Nephron (organoid): Measurements from ENCODE around the gene KCTD19.
"Not testable (repeated sequence)": the region's sequence is repeated elsewhere in the genome, so short reads cannot be mapped to it uniquely, and the experiment has no call there.

ENCODE experiments used
- H3K27ac Mint-ChIP-seq, 3 experiments: 2 replicates each; pipeline ENCODE4 v1.8.0; 2020; ENCODE audit warnings: mixed read lengths in 3 of 3, mild to moderate bottlenecking in 2 of 3, moderate library complexity in 1 of 3
- H3K27me3 Mint-ChIP-seq: 2 replicates; pipeline ENCODE4 v1.8.0; 2021; ENCODE audit warnings: low read depth, mild to moderate bottlenecking, moderate library complexity, mixed read lengths
- H3K36me3 Mint-ChIP-seq: 2 replicates; pipeline ENCODE4 v1.8.0; 2020; ENCODE audit warnings: low read depth, mixed read lengths
- H3K4me1 Mint-ChIP-seq: 2 replicates; pipeline ENCODE4 v1.8.0; 2020; ENCODE audit warnings: mixed read lengths
- H3K4me3 Mint-ChIP-seq, 3 experiments: 2 replicates each; pipeline ENCODE4 v1.8.0; 2020; ENCODE audit warnings: mild to moderate bottlenecking in 3 of 3, mixed read lengths in 3 of 3, moderate library complexity in 2 of 3
- H3K9me3 Mint-ChIP-seq: 2 replicates; pipeline ENCODE4 v1.8.0; 2020; ENCODE audit warnings: mixed read lengths
- CTCF ChIP-seq, 3 experiments: fragments of 200-600 bp; sonication (generic); IDR thresholded peaks; one replicate each; pipeline ENCODE4 v1.5.0; 2021; ENCODE audit warnings: antibody characterized with exemption in 3 of 3; ENCODE audit not compliant: unreplicated experiment in 3 of 3

The KCTD19 gene

GRCh38 chr16:67326472-67327309 is at the start of gene KCTD19, which contains the start of gene LRRC36:
KCTD19 (minus strand) TSS chr16:67326741; CDS start chr16:67326707, 34 bp downstream.
LRRC36 (plus strand) TSS chr16:67326815; CDS start chr16:67326863, 48 bp downstream.
- H3K4me3 Mint-ChIP-seq = peak within 1 kb of the TSS; percentile 84 to 86 (median 84)
- peaks cover 42% of the 10 kb centered on the region for H3K27me3 Mint-ChIP-seq
- H3K4me1 Mint-ChIP-seq = peaks cover 15% of the 10 kb centered on the region
- peak within 1 kb of the TSS in 2 of 3 experiments; percentile 89 to 92 for H3K27ac Mint-ChIP-seq
- no peaks in the 10 kb centered on the region for H3K9me3 Mint-ChIP-seq
- TF ChIP-seq CTCF (IDR thresholded peaks at IDR 0.05; ENCODE audit: unreplicated experiment in 3 of 3) = peak; percentile 46 to 62 (median 56)
- H3K36me3 Mint-ChIP-seq = no peaks in the 10 kb centered on the region

GRCh38 chr16:67376012-67376411 is 49.5 kb upstream of the KCTD19 start:
- H3K27me3 Mint-ChIP-seq, H3K27ac Mint-ChIP-seq, H3K36me3 Mint-ChIP-seq, H3K4me3 Mint-ChIP-seq, H3K4me1 Mint-ChIP-seq, H3K9me3 Mint-ChIP-seq: not testable (repeated sequence)

- H3K36me3 Mint-ChIP-seq = no peaks in the 10 kb centered on the region
- no peak overlapping the region for H3K4me3 Mint-ChIP-seq
- no peaks in the 10 kb centered on the region for H3K9me3 Mint-ChIP-seq
- H3K4me1 Mint-ChIP-seq = no peaks in the 10 kb centered on the region
- H3K27me3 Mint-ChIP-seq = peaks cover 7% of the 10 kb centered on the region
- H3K27ac Mint-ChIP-seq = no peak overlapping the region
- peak; percentile 39 to 42 (median 42) for TF ChIP-seq CTCF (IDR thresholded peaks at IDR 0.05; ENCODE audit: unreplicated experiment in 3 of 3)
Measured at GRCh38 chr16:67372664-67373063, 46.1 kb upstream of the KCTD19 start.

GRCh38 chr16:67370661-67371060 is 44.1 kb upstream of the KCTD19 start:
- H3K9me3 Mint-ChIP-seq = no peaks in the 10 kb centered on the region
- peaks cover 4% of the 10 kb centered on the region for H3K27me3 Mint-ChIP-seq
- H3K4me3 Mint-ChIP-seq = no peak overlapping the region
- no peaks in the 10 kb centered on the region for H3K36me3 Mint-ChIP-seq
- no peak overlapping the region for H3K27ac Mint-ChIP-seq
- no peaks in the 10 kb centered on the region for H3K4me1 Mint-ChIP-seq
- no peak for TF ChIP-seq CTCF (IDR thresholded peaks at IDR 0.05; ENCODE audit: unreplicated experiment in 3 of 3)

GRCh38 chr16:67364600-67365235 is 38.2 kb upstream of the KCTD19 start:
- no peaks in the 10 kb centered on the region for H3K36me3 Mint-ChIP-seq
- peak overlapping the region in 2 of 3 experiments; percentile 9 to 72 for H3K27ac Mint-ChIP-seq
- no peaks in the 10 kb centered on the region for H3K4me1 Mint-ChIP-seq
- TF ChIP-seq CTCF (IDR thresholded peaks at IDR 0.05; ENCODE audit: unreplicated experiment in 3 of 3) = no peak
- H3K4me3 Mint-ChIP-seq = no peak overlapping the region
- peaks cover 4% of the 10 kb centered on the region for H3K27me3 Mint-ChIP-seq
- no peaks in the 10 kb centered on the region for H3K9me3 Mint-ChIP-seq

GRCh38 chr16:67361038-67361437 is 34.5 kb upstream of the KCTD19 start:
- no peaks in the 10 kb centered on the region for H3K36me3 Mint-ChIP-seq
- peaks cover 4% of the 10 kb centered on the region for H3K27me3 Mint-ChIP-seq
- no peak for TF ChIP-seq CTCF (IDR thresholded peaks at IDR 0.05; ENCODE audit: unreplicated experiment in 3 of 3)
- H3K4me1 Mint-ChIP-seq = peaks cover 7% of the 10 kb centered on the region
- H3K4me3 Mint-ChIP-seq = no peak overlapping the region
- no peaks in the 10 kb centered on the region for H3K9me3 Mint-ChIP-seq
- peak overlapping the region in 2 of 3 experiments; percentile 66 for H3K27ac Mint-ChIP-seq

- H3K4me3 Mint-ChIP-seq, H3K9me3 Mint-ChIP-seq, H3K4me1 Mint-ChIP-seq, H3K27me3 Mint-ChIP-seq, H3K36me3 Mint-ChIP-seq: not testable (repeated sequence)
- peak overlapping the region in 2 of 3 experiments; percentile 66 for H3K27ac Mint-ChIP-seq
Measured at GRCh38 chr16:67359540-67360269, 33.2 kb upstream of the KCTD19 start.
